Heart right ventricle (tissue), 16 donors: ENCODE measurements around the gene TMEM53. TPM values are rescaled to one million over a fixed set of nuclear protein-coding genes. Genes with fewer than 3 reads are reported as not detected.

ENCODE experiments used
- ATAC-seq, 8 donors: fragments of 200-7000 bp; cut with Tn5 transposase; one replicate each; pipeline ENCODE4 v1.9.1; 2020; ENCODE audit warnings: mild to moderate bottlenecking in 8 of 8, moderate library complexity in 8 of 8, moderate number of reproducible peaks in 1 of 8
- DNase-seq, 2 donors: peaks; one replicate each; pipeline ENCODE4 v3.0.0-alpha.2; 2020
- H3K27ac ChIP-seq, 10 donors: fragments of 200-600 bp; sonication (generic) in 2 of 10; one replicate each; pipeline versions ENCODE4 v1.5.0 to v1.8.0; 2020 to 2022; ENCODE audit warnings: mild to moderate bottlenecking in 3 of 10
- H3K27me3 ChIP-seq, 7 donors: fragments of 200-600 bp; one replicate each; pipeline ENCODE4 v1.8.0; 2021 to 2022; ENCODE audit warnings: mild to moderate bottlenecking in 2 of 7
- H3K36me3 ChIP-seq, 9 donors: fragments of 200-600 bp; sonication (generic) in 1 of 9; one replicate each; pipeline versions ENCODE4 v1.5.0 to v1.8.0; 2020 to 2022; ENCODE audit warnings: mild to moderate bottlenecking in 2 of 9
- H3K4me1 ChIP-seq, 9 donors: fragments of 200-600 bp; sonication (generic) in 1 of 9; one replicate each; pipeline versions ENCODE4 v1.5.0 to v1.8.0; 2020 to 2022; ENCODE audit warnings: mild to moderate bottlenecking in 4 of 9
- H3K4me3 ChIP-seq, 10 donors: fragments of 200-600 bp; sonication (generic) in 2 of 10; one replicate each; pipeline versions ENCODE4 v1.5.0 to v1.8.0; 2020 to 2022; ENCODE audit warnings: mild to moderate bottlenecking in 7 of 10, moderate library complexity in 2 of 10
- H3K9me3 ChIP-seq, 11 donors: fragments of 200-600 bp in 10 of 11; sonication (generic) in 2 of 11; one replicate each; pipeline versions ENCODE4 v1.5.0 to v1.8.0; 2013 to 2022; ENCODE audit warnings: mild to moderate bottlenecking in 2 of 11, control low read depth in 1 of 11, moderate library complexity in 1 of 11
- CTCF ChIP-seq, 9 donors: fragments of 200-600 bp; sonication (generic) in 2 of 9; IDR thresholded peaks; one replicate each; pipeline versions ENCODE4 v1.5.0 to v1.8.0; 2021 to 2022; ENCODE audit warnings: antibody characterized with exemption in 9 of 9, mild to moderate bottlenecking in 5 of 9, moderate library complexity in 1 of 9
- WGBS, 2 donors: extraction: QIAGEN DNeasy Blood & Tissue Kit; methylation state at CpG; one replicate each; pipeline ENCODE4 v1.1.7; 2013; ENCODE audit warnings: inconsistent platforms in 1 of 2; 5-methylcytosine and 5-hydroxymethylcytosine counted together
- intact Hi-C, 10 donors: fragments of 100-400 bp; cut with DNase I; formaldehyde crosslinking; loops; one replicate each; pipeline versions ENCODE4 v1.11.1 to v1.14.2; 2022
- polyA plus RNA-seq, 2 donors: library from polyadenylated mRNA; stranded (reverse); fragments of 200-250 nt; gene quantifications; one replicate each; pipeline ENCODE4 v1.2.3, GENCODE V29; 2013
- total RNA-seq, 10 donors: library from RNA; stranded (reverse); fragmentation: NEBNext Ultra II Directional in 3 of 10; extraction: Animal tissue kit (Norgen Biotek cat#: 25700) in 3 of 10; gene quantifications; one replicate each; pipeline versions ENCODE4 v1.2.1 to v1.2.4, GENCODE V29; 2021 to 2023
- donor health status: Arrhythmogenic right ventricular cardiomyopathy.
- donor health status: ischemic (EF 13 %, LVEDD 7.1; RV severe dilation, severe dysfunction).
- donor health status: healthy with polysubstance abuse.
- donor health status: DM: no; HTN: yes; CAD: no.
- donor health status: DM: no; HTN: no; CAD: no.
- donor health status: ischemic (EF 25% LVEDD 6.9; RV normal size, moderate dysfunction).
- donor health status: ischemic (EF 25% LVEDD 5.7; RV mildly dilated, moderate dysfunction).
- donor health status: healthy.
- donor health status: DM: yes; HTN: yes; CAD: no.
- donor health status: Ischemic cardiomyopathy.
- donor health status: ischemic (EF 35%, LVEDD 5.7; RV mildly dilated, moderate dysfunction).
- donor health status: nonischemic (EF 11% LVEDD 7.7; RV severe dilation, severe dysfunction).
- donor health status: DM: yes; HTN: yes; CAD: no.
- donor health status: PGD.
- donor health status: ischemic (EF 29% LVEDD 5.4; RV normal size, mild dysfunction).
- donor health status: nonischemic (EF 23%, LVEDD 6.1; RV moderate dilation, normal function).

The TMEM53 gene
- total and polyA plus RNA-seq, 12 donors, result 6.6 to 21.0 (median 12.2) TPM

GRCh38 chr1:44693900-44694299 is 19.6 kb upstream of the TMEM53 start:
- Histone ChIP-seq H3K4me1 (peaks cover 0 to 20% (median 0%) of the 10 kb centered on the region in 9 donors), H3K27ac (no peak overlapping the region), H3K9me3 (no peaks in the 10 kb centered on the region), H3K27me3 (peaks cover 0 to 3% (median 0%) of the 10 kb centered on the region in 7 donors), H3K4me3 (no peak overlapping the region), H3K36me3 (no peaks in the 10 kb centered on the region)
- ATAC-seq, result no peak
- intact Hi-C loops, result no loop called here
- 92 to 93% methylated on average over 3 of the region's 3 CpGs for WGBS, 2 donors
- no peak for TF ChIP-seq CTCF (IDR thresholded peaks at IDR 0.05)
- no peak for DNase-seq

- Histone ChIP-seq H3K9me3 (no peaks in the 10 kb centered on the region), H3K4me3 (no peak overlapping the region), H3K27me3 (peaks cover 0 to 3% (median 0%) of the 10 kb centered on the region in 7 donors), H3K4me1 (peaks cover 0 to 17% (median 0%) of the 10 kb centered on the region in 9 donors), H3K27ac (no peak overlapping the region), H3K36me3 (no peaks in the 10 kb centered on the region)
- 77 to 87% methylated on average over 2 of the region's 2 CpGs for WGBS, 2 donors
- no peak for TF ChIP-seq CTCF (IDR thresholded peaks at IDR 0.05)
- intact Hi-C loops, result no loop called here
- ATAC-seq (no peak), DNase-seq (no peak)
Measured at GRCh38 chr1:44693159-44693558, 18.9 kb upstream of the TMEM53 start.

- Histone ChIP-seq H3K36me3 (no peaks in the 10 kb centered on the region), H3K9me3 (no peaks in the 10 kb centered on the region), H3K4me1 (peaks cover 0 to 10% (median 0%) of the 10 kb centered on the region in 9 donors), H3K27ac (no peak overlapping the region), H3K27me3 (peaks cover 0 to 3% (median 0%) of the 10 kb centered on the region in 7 donors), H3K4me3 (no peak overlapping the region)
- DNase-seq, result no peak
- intact Hi-C loops, result no loop called here
- no peak for ATAC-seq
- TF ChIP-seq CTCF (IDR thresholded peaks at IDR 0.05), result no peak
- WGBS, 2 donors, result 84 to 86% methylated on average over 3 of the region's 3 CpGs
Measured at GRCh38 chr1:44689447-44689765, 15.1 kb upstream of the TMEM53 start.

GRCh38 chr1:44688760-44689446 is 14.6 kb upstream of the TMEM53 start:
- intact Hi-C loops, result no loop called here
- DNase-seq, result no peak
- Histone ChIP-seq H3K27me3 (peaks cover 0 to 3% (median 0%) of the 10 kb centered on the region in 7 donors), H3K4me3 (no peak overlapping the region), H3K27ac (no peak overlapping the region), H3K36me3 (no peaks in the 10 kb centered on the region), H3K4me1 (peaks cover 0 to 10% (median 0%) of the 10 kb centered on the region in 9 donors), H3K9me3 (no peaks in the 10 kb centered on the region)
- no peak for ATAC-seq
- no peak for TF ChIP-seq CTCF (IDR thresholded peaks at IDR 0.05)
- WGBS, 2 donors, result 86 to 88% methylated on average over 12 of the region's 12 CpGs
